Activated CD4-positive, alpha-beta T cell treated with anti-CD3 and anti-CD28 coated beads, Interleukin-10, Interleukin-2, amounts not matched to agents 100 ng/mL and 50 ng/mL, durations not matched to agents 16 hours and 8 hours (primary cell): ENCODE results near the gene ACBD5.
"Not testable (repeated sequence)": the region's sequence is repeated elsewhere in the genome, so short reads cannot be mapped to it uniquely, and the experiment has no call there.

Experiments
- DNase-seq: peaks from one replicate; pipeline ENCODE4 v3.0.0-alpha.2; 2020

The ACBD5 gene

DNA sequence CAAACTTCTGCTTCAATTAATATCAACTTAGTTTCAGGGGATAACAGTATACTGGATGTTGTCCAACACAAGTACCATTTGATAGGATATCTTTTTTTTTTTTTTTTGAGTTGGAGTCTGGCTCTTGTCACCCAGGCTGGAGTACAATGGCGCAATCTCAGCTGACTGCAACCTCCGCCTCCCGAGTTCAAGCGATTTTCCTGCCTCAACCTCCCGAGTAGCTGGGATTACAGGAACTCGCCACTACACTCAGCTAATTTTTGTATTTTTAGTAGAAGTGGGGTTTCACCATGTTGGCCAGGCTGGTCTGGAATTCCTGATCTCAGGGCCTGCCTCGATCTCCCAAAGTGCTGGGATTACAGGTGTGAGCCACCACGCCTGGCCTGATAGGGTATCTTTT is 3.1 kb downstream of the ACBD5 start:
- DNase-seq: not testable (repeated sequence)

DNA sequence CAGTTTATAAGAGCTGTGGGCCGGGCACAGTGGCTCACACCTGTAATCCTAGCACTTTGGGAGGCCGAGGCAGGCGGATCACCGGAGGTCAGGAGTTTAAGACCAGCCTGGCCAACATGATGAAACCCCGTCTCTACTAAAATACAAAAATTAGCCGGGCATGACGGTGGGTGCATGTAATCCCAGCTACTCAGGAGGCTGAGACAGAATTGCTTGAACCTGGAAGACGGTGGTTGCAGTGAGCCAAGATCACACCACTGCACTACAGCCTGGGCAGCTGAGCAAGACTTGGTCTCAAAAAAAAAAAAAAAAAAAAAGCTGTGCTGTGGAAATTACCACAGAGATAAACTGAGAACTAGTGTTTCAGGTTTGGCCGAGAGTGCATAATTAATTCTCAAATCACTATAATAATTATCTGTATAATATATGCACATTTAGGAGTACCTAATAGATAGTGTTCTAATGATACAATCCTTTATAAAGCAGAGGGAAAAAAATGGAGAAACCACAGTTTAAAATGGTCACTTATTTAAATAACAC is 3.9 kb downstream of the ACBD5 start:
- DNase-seq: not testable (repeated sequence)

- DNase-seq: no peak
Measured at GRCh38 chr10:27235706-27236105, 4.9 kb downstream of the ACBD5 start.

- DNase-seq: no peak
Measured at GRCh38 chr10:27230022-27230421, 10.6 kb downstream of the ACBD5 start.

GRCh38 chr10:27225642-27226257 is 14.8 kb downstream of the ACBD5 start:
- peak; percentile 34 for DNase-seq

- DNase-seq: peak; percentile 12
Measured at GRCh38 chr10:27225011-27225590, 15.5 kb downstream of the ACBD5 start.

DNA sequence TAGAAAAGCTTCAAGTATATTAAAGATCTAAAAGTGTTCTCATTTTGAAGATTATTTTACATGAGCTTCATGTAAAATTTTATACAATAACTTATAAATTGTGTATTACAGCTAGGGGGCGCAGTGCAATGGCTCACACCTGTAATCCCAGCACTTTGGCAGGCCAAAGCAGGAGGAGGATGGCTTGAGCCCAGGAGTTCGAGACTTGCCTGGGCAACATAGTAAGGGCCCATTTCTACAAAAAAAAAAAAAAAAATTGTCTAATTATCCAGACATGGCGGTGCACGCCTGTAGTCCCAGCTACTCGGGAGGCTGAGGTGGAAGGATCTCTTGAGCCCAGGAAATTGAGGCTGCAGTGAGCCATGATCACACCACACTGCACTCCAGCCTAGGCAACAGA is 16.6 kb downstream of the ACBD5 start:
- DNase-seq: peak; percentile 59

DNA sequence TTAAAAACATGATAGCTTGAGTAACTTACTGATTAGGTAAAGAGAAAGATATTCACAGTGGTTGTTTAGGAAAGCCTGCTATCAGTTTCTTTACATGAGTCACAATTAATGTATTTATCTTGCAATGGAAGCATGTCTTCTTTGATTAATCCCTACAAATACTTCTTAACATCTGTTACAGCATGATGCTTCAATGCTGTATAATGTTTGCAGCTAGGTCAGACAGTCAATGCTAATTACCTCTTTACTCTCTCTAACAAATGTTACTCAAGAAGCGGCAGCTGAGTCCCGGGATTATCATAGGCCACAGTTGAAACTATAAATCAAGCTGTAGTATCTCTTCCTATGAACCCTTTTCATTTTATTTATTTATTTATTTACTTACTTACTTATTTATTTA is 33.2 kb downstream of the ACBD5 start:
- DNase-seq: no peak

DNA sequence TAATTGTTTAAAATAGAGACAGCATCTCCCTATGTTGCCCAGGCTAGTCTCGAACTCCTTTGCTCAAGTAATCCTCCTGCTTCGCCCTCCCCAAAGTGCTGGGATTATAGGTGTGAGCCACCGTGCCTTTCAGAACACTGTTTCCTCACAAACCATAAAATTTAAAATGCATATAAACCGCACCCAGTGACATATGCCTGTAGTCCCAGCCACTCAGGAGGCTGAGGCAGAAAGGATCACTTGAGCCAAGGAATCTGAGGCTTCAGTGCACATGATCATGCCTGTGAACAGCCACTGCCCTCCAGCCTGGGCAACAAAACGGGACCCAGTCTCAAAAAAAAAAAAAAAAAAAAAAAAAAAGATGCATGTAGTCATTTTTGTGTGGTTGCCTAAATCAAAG is 36.8 kb downstream of the ACBD5 start:
- DNase-seq: no peak

DNA sequence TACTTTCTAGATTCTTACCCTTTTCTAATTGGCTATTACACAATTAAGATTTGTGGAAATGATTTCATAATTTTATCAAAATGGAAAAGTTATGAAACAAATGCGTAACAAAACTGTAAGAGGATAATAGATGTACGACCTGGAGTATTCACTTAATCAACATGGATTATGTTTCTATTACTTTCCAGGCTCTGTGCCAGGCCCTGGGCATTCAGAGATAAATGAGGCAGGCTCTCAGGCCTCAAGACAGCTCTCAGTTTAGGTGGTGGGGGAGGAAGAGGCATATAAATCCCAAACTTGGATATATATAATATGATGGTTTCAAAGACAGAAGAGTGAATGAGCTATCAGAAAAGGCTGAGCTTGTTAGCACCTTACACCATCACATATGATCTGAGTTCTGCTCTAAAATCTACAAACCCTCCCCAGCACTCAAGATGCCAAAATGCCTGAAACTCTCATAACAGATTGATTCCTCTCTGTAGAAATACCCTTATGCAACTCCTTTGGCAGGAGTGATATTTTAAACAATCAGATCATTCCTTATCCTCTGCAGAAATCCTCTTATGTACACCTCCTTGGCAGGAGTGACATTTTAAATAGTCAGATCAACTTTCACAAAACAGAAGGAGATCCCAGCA is 42.5 kb downstream of the ACBD5 start:
- no peak for DNase-seq

DNA sequence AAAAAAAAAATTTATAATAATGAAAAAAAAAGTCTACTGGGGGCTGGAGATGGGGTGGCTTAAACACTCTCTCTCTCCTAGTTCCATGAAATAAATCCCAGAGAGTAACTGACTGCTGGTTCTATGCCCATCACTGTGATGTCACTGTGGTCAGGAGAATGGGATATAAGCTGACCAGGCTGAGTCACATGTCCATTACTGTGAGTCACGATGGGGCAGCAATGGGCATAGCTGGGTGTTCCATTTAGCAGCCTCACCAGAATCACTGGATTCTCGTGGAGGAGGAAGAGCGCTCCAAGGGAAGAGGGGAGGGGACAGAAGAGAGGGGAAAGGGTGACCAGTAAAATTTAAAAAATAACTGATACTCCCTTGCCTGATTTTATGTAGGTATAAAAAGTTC is 48.3 kb downstream of the ACBD5 start:
- no peak for DNase-seq

- no peak for DNase-seq
Measured at GRCh38 chr10:27190508-27190907, 50.1 kb downstream of the ACBD5 start.

DNA sequence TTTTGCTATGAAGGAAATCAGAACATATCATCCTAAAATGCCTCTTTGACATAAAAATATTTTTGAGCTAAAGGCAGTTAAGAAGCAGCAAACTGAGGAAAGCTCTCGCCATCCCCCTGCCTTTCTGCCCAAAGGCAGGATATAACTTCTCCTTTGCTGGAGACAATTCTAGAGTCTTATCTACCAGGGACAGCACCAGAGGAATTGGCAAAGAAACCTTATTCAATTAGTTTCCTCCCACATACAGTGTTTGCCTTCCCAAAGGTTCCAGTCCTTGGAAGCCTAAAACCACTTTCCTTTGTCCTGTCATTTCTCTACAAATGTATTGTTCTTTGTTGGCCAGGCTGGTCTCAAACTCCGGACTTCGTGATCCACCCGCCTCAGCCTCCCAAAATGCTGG is 51.7 kb downstream of the ACBD5 start:
- DNase-seq: no peak

- no peak for DNase-seq
Measured at GRCh38 chr10:27188259-27188658, 52.3 kb downstream of the ACBD5 start.

DNA sequence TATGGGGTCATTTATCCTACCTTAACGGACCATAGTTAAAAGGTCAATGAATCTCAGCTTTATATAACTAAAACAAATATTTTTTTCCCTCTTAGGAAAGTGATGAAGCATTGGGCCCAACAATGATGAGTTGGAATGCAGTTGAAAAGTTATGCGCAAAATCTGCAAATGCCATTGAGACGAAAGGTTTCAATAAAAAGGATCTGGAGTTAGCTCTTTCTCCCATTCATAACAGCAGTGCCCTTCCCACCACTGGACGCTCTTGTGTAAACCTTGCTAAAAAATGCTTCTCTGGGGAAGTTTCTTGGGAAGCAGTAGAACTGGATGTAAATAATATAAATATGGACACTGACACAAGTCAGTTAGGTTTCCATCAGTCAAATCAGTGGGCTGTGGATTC is 70.7 kb downstream of the ACBD5 start:
- DNase-seq: no peak

- DNase-seq: no peak
Measured at GRCh38 chr10:27158421-27158820, 82.2 kb downstream of the ACBD5 start.

- DNase-seq: no peak
Measured at GRCh38 chr10:27157150-27157549, 83.4 kb downstream of the ACBD5 start.

- not testable (repeated sequence) for DNase-seq
Measured at GRCh38 chr10:27156566-27156965, 84.0 kb downstream of the ACBD5 start.

GRCh38 chr10:27155066-27155754 is 85.4 kb downstream of the ACBD5 start, which contains the start of gene MASTL:
Gene MASTL, plus strand, starts transcription at chr10:27155352. Its CDS starts 75 bp downstream, at chr10:27155427.
- DNase-seq: peak; percentile 96

- peak; percentile 26 for DNase-seq
Measured at GRCh38 chr10:27153845-27154193, 86.8 kb downstream of the ACBD5 start.

DNA sequence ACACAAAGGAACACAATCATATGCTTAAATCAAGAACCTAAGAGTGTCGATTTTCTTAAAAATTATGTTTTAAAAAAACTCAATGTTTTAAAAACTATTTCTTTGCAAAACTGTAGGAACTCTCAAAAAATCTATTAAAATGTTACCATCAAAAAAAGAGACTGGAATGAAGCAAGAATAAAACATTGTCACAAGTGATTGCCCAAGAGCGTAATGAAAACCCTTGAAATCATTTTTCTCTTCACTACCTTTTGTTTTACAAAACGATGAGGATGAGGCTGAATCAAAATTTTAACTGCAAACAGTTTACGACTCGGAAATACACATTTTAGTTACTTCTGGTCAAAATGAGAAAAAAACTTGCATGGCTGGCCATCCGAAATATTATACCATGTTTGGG is 87.3 kb downstream of the ACBD5 start:
- DNase-seq: no peak

DNA sequence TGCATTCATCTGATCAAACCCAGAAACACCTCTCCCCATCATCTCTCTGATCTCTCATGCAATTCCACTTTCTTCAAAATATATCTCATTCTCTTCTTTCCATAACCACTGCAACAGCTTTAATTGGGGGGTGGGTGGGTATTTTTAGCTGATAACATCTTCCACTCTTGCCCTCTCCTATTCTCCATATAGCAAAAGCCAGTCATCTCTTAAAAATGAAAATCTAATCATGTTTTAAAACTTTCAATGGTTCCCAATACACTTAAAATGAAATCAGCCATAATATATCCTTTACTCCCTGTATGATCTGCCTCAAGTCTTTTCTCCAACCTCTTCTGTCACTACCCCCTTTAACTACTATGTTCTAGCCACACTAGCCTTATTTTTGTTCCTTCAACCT is 87.9 kb downstream of the ACBD5 start:
- no peak for DNase-seq

DNA sequence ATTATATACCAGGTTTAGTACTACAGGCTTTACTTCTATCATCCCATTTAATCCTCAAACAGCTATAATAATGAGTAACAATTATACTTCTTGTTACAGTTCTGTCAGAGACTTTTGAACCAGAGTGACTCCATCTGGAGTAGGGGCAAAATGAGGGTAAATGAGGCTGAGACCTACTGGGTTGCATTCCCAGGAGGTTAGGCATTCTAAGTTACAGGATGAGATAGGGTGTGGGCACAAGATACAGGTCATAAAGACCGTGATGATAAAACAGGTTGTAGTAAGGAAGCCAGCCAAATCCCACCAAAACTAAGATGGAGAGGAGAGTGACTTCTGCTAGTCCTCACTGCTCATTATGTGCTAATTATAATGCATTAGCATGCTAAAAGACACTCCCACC is 90.3 kb downstream of the ACBD5 start:
- DNase-seq: no peak

GRCh38 chr10:27147701-27148100 is 92.9 kb downstream of the ACBD5 start:
- peak; percentile 10 for DNase-seq
